ENCODE results near the gene MRPL48.

DNA sequence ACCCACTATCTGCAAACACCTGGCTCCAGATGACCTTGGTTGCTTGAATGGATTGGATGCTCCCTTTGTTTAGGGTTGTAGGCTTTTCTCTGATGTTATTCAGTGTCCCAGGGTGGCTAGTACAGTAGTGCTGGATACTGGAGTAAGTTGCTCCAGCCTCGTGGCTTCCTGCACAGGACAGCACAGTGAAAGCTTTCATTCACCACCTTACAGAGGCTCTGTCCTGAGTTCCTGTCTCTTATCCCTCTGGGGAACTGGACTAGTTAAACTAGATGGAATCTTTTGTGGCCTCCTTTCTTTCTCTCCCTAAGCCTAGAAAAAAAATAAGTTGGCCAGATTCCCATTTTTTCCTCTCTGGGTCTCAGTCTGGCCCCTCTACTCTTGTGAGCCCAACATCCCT is 42.6 kb downstream of the MRPL48 start:
- no peak for TF ChIP-seq POLR2A (IDR thresholded peaks at IDR 0.05)
- TF ChIP-seq, protein P1, sequence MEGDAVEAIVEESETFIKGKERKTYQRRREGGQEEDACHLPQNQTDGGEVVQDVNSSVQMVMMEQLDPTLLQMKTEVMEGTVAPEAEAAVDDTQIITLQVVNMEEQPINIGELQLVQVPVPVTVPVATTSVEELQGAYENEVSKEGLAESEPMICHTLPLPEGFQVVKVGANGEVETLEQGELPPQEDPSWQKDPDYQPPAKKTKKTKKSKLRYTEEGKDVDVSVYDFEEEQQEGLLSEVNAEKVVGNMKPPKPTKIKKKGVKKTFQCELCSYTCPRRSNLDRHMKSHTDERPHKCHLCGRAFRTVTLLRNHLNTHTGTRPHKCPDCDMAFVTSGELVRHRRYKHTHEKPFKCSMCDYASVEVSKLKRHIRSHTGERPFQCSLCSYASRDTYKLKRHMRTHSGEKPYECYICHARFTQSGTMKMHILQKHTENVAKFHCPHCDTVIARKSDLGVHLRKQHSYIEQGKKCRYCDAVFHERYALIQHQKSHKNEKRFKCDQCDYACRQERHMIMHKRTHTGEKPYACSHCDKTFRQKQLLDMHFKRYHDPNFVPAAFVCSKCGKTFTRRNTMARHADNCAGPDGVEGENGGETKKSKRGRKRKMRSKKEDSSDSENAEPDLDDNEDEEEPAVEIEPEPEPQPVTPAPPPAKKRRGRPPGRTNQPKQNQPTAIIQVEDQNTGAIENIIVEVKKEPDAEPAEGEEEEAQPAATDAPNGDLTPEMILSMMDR (IDR thresholded peaks at IDR 0.05): no peak

Data from body of pancreas (tissue), 4 donors.